Upper lobe of right lung (tissue), 1 donor: ENCODE results near the gene HAO2. TPM values are rescaled to one million over a fixed set of nuclear protein-coding genes. Genes with fewer than 3 reads are reported as not detected.
A peak's percentile ranks its signal among the peaks of the same experiment; 100 is the strongest.

Experiments
- ATAC-seq: fragments of 200-7000 bp; cut with Tn5 transposase; one replicate; pipeline ENCODE4 v1.9.1; 2020; ENCODE audit warnings: mild to moderate bottlenecking, moderate library complexity
- DNase-seq: peaks from one replicate; pipeline ENCODE4 v3.0.0-alpha.2; 2020
- H3K27ac ChIP-seq: fragments of 200-600 bp; one replicate; pipeline ENCODE4 v1.8.0; 2022
- H3K27me3 ChIP-seq: fragments of 200-600 bp; one replicate; pipeline ENCODE4 v1.8.0; 2022; ENCODE audit warnings: mild to moderate bottlenecking
- H3K36me3 ChIP-seq: fragments of 200-600 bp; one replicate; pipeline ENCODE4 v1.8.0; 2022
- H3K4me1 ChIP-seq: fragments of 200-600 bp; one replicate; pipeline ENCODE4 v1.8.0; 2022
- H3K4me3 ChIP-seq: fragments of 200-600 bp; one replicate; pipeline ENCODE4 v1.8.0; 2022; ENCODE audit warnings: mild to moderate bottlenecking
- H3K9me3 ChIP-seq: fragments of 200-600 bp; one replicate; pipeline ENCODE4 v1.8.0; 2022
- intact Hi-C: fragments of 100-400 bp; cut with DNase I; formaldehyde crosslinking; loops from one replicate; pipeline ENCODE4 v1.11.0; 2022
- long read RNA-seq: library from polyadenylated mRNA; unstranded; transcript quantifications from one replicate; pipeline ENCODE4 v2.0.0, GENCODE V29; 2021
- total RNA-seq: library from RNA; stranded (reverse); fragmentation: NEBNext Ultra II Directional; extraction: Animal tissue kit (Norgen Biotek cat#: 25700); gene quantifications from one replicate; pipeline ENCODE4 v1.2.1, GENCODE V29; 2021
- TF ChIP-seq, protein P1 (sequence below): fragments of 200-600 bp; IDR thresholded peaks from one replicate; pipeline ENCODE4 v1.8.0; 2022; ENCODE audit warnings: antibody characterized with exemption
- donor health status: DM: no; HTN: yes; CAD: no; lungs with severe emphysema.

The HAO2 gene
- total RNA-seq: not detected
- long read RNA-seq: 0 reads

DNA sequence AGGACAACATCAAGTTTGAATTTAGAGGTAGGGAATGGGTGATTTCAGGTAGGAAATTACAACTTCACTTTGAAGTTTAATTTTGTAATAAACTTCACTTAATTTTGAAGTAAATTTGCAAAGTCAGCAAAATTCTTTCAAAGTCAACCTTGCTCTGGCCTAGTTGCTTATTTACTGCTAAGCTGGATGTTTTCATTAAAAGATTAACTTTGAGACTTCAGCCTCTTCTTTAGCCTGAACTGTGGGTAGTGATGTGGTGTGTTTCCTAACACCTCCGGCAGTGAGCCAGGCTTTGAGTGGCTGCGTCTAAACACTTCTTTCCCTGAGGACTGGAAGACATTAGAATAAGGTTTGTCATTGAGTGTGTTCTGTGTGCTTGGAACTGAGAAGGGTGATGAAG is at the start of gene HAO2:
Gene HAO2, plus strand, starts transcription at position 232 of the 400 bp plus-strand sequence. CDS start 12,301 bp downstream, outside the sequence.
- Histone ChIP-seq H3K4me1 (no peaks in the 10 kb centered on the region), H3K27me3 (no peaks in the 10 kb centered on the region), H3K9me3 (no peaks in the 10 kb centered on the region), H3K27ac (no peak within 1 kb of the TSS), H3K4me3 (no peak within 1 kb of the TSS), H3K36me3 (no peaks in the 10 kb centered on the region)
- DNase-seq (peak; percentile 72), ATAC-seq (peak; percentile 48)
- intact Hi-C loops: no loop called here
- TF ChIP-seq, protein P1, sequence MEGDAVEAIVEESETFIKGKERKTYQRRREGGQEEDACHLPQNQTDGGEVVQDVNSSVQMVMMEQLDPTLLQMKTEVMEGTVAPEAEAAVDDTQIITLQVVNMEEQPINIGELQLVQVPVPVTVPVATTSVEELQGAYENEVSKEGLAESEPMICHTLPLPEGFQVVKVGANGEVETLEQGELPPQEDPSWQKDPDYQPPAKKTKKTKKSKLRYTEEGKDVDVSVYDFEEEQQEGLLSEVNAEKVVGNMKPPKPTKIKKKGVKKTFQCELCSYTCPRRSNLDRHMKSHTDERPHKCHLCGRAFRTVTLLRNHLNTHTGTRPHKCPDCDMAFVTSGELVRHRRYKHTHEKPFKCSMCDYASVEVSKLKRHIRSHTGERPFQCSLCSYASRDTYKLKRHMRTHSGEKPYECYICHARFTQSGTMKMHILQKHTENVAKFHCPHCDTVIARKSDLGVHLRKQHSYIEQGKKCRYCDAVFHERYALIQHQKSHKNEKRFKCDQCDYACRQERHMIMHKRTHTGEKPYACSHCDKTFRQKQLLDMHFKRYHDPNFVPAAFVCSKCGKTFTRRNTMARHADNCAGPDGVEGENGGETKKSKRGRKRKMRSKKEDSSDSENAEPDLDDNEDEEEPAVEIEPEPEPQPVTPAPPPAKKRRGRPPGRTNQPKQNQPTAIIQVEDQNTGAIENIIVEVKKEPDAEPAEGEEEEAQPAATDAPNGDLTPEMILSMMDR: no peak

DNA sequence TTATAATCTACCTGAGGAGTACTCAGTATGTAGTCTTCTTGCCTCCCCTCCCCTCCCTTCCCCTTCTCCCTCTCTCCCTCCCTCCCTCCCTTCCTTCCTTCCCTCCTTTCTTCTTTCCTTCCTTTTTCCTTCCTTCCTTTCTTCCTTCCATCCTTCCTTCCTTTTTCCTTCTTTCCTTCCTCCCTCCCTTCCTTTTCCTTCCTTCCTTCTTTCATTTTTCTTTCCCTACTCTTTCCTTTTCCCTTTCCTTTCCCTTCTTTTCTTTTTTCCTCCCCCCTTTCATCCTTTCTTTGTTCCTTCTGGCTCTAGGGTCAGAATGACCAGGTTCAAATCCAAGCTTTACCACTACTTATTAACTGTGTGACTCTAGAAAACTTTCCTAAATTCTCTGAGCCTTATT is 48.5 kb upstream of the HAO2 start:
- intact Hi-C loops: no loop called here

DNA sequence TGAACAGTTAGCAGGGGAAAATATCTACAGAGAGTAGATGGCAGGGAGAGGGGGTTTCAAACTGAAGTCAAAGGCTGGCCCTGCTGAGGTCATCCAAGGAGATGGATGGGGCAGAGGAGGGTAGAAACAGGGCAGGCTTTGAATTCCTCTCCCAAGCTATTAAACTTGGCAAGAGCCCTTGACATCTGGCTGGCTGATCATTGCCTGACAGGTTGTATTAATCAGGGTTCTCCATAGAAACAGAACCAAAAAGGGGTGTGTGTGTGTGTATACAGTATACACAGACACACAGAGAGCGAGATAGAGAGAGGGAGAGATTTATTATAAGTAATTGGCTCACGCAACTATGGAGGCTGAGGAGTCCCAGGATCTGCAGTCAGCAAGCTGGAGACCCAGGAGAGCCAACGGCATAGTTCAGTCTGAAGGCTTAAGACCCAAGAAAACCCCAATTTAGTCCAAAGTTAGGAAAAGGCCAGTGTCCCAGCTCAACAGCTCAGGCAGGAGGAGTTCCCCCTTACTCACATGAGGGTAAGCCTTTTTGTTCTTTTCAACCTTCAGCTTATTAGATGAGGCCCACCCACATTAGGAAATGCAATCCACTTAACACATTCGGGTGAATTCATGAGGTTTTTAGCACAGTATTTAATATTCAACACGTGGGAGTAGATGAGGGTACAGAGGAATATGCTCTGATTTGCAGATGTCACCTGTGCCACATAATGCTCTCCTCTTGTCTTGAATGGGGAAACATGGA is 46.7 kb upstream of the HAO2 start:
- H3K27ac ChIP-seq: no peak overlapping the region
- no peaks in the 10 kb centered on the region for H3K9me3 ChIP-seq
- H3K4me3 ChIP-seq: no peak overlapping the region
- ATAC-seq (no peak), DNase-seq (no peak)
- no peaks in the 10 kb centered on the region for H3K4me1 ChIP-seq
- no peaks in the 10 kb centered on the region for H3K27me3 ChIP-seq
- TF ChIP-seq, protein P1: no peak
- no peaks in the 10 kb centered on the region for H3K36me3 ChIP-seq
- intact Hi-C loops: no loop called here

More for the DNA sequence above, 48.5 kb upstream of the HAO2 start:
- TF ChIP-seq, protein P1: no peak
- DNase-seq: no peak
- Histone ChIP-seq H3K4me1 (no peaks in the 10 kb centered on the region), H3K27me3 (no peaks in the 10 kb centered on the region), H3K9me3 (no peaks in the 10 kb centered on the region), H3K36me3 (no peaks in the 10 kb centered on the region), H3K27ac (no peak overlapping the region), H3K4me3 (no peak overlapping the region)
- no peak for ATAC-seq

DNA sequence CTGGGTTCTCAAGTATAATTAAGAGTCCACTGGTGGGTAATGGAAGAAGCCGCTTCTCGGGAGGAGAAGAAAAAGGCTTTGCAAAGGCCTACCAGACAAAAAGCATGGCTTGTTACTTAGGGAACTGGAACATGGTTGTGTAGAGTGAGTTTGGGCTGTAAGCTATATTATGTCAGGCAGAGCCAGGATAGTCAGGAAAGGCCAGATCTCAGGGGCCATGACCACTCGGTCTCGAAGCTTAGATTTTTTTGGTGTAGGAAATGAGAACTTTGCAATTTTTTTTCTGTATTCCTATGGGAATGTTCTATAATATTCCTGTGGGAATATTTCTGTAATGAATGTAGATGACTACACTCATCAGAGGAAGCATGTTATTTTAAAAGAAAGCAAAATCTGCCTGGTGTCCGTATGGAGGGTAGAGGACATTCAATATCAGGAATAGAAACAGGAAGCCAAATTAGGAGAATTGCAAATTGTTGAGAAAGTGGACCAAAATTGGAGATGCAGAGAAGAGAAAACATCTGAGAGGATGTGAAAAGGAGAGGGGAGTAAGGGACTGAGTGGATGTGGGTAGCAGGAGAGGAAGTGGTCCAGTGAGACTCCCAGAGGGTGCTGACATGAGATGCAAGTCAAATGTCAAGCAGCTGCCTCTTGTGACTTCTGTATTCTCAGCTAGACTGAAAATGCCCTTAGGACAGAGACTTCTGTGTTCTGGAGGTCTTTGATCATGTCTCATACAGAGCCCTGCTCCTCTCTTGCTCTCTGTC is 45.2 kb upstream of the HAO2 start:
- TF ChIP-seq, protein P1: no peak
- Histone ChIP-seq H3K27ac (no peak overlapping the region), H3K27me3 (no peaks in the 10 kb centered on the region), H3K4me3 (no peak overlapping the region), H3K4me1 (no peaks in the 10 kb centered on the region), H3K9me3 (no peaks in the 10 kb centered on the region), H3K36me3 (no peaks in the 10 kb centered on the region)
- ATAC-seq (peak; percentile 59), DNase-seq (no peak)
- intact Hi-C loops: no loop called here

DNA sequence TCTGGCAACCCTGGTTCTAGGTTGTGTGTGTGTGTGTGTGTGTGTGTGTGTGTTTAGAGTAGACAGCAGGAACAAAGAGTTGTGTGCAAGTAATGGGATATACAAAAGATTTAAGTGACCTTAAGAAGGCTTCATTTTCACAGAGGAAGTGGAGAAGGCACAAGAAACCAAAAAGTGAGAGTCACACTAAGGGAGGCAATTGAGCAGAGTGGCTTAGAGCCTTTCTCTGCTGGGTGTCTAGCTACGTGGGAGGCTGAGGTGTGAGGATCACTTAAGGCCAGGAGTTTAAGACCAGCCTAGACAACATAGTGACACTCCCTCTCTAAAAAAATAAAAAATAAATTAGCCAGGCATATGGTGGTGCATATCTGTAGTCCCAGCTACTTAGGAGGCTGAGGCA is 44.4 kb upstream of the HAO2 start:
- Histone ChIP-seq H3K27me3 (peaks cover 5% of the 10 kb centered on the region), H3K9me3 (no peaks in the 10 kb centered on the region), H3K27ac (no peak overlapping the region), H3K4me3 (no peak overlapping the region), H3K4me1 (no peaks in the 10 kb centered on the region), H3K36me3 (no peaks in the 10 kb centered on the region)
- ATAC-seq (no peak), DNase-seq (no peak)
- TF ChIP-seq, protein P1: no peak
- intact Hi-C loops: no loop called here
